Measurements from ENCODE around the gene SLC25A38.
A peak's percentile ranks its signal among the peaks of the same experiment; 100 is the strongest.

Gene SLC25A38

GRCh38 chr3:39423436-39423970, 40.3 kb downstream of the SLC25A38 start:
- no peak for ATAC-seq

GRCh38 chr3:39426312-39426711, 43.1 kb downstream of the SLC25A38 start:
- no peaks in the 10 kb centered on the region for H3K9me3 Mint-ChIP-seq
- ATAC-seq (no peak), DNase-seq (no peak)
- no peak overlapping the region for H3K27ac Mint-ChIP-seq
- H3K4me3 Mint-ChIP-seq, result no peak overlapping the region
- H3K27me3 Mint-ChIP-seq, result peaks cover 14% of the 10 kb centered on the region
- peaks cover 2% of the 10 kb centered on the region for H3K36me3 Mint-ChIP-seq (ENCODE audit: low read depth)
- no peaks in the 10 kb centered on the region for H3K4me1 Mint-ChIP-seq

More at GRCh38 chr3:39423436-39423970, 40.3 kb downstream of the SLC25A38 start:
- Mint-ChIP-seq H3K4me1 (no peaks in the 10 kb centered on the region), H3K9me3 (no peaks in the 10 kb centered on the region), H3K36me3 (ENCODE audit: low read depth) (peaks cover 4% of the 10 kb centered on the region), H3K4me3 (no peak overlapping the region), H3K27ac (no peak overlapping the region), H3K27me3 (no peaks in the 10 kb centered on the region)
- DNase-seq, result no peak

- ATAC-seq (no peak), DNase-seq (no peak)
- Mint-ChIP-seq H3K27ac (no peak overlapping the region), H3K4me3 (no peak overlapping the region), H3K4me1 (no peaks in the 10 kb centered on the region), H3K36me3 (ENCODE audit: low read depth) (peaks cover 1% of the 10 kb centered on the region), H3K27me3 (peaks cover 14% of the 10 kb centered on the region), H3K9me3 (no peaks in the 10 kb centered on the region)
Observed at GRCh38 chr3:39427506-39427905, 44.3 kb downstream of the SLC25A38 start.

- ATAC-seq, result no peak
- no peaks in the 10 kb centered on the region for H3K9me3 Mint-ChIP-seq
- no peak for DNase-seq
- no peak overlapping the region for H3K4me3 Mint-ChIP-seq
- peaks cover 14% of the 10 kb centered on the region for H3K27me3 Mint-ChIP-seq
- H3K4me1 Mint-ChIP-seq, result no peaks in the 10 kb centered on the region
- no peak overlapping the region for H3K27ac Mint-ChIP-seq
- H3K36me3 Mint-ChIP-seq (ENCODE audit: low read depth), result no peaks in the 10 kb centered on the region
Observed at GRCh38 chr3:39428745-39429201, 45.6 kb downstream of the SLC25A38 start.

- DNase-seq, result no peak
- H3K27me3 Mint-ChIP-seq, result peaks cover 14% of the 10 kb centered on the region
- no peaks in the 10 kb centered on the region for H3K9me3 Mint-ChIP-seq
- H3K4me3 Mint-ChIP-seq, result no peak overlapping the region
- ATAC-seq, result no peak
- H3K27ac Mint-ChIP-seq, result no peak overlapping the region
- H3K36me3 Mint-ChIP-seq (ENCODE audit: low read depth), result no peaks in the 10 kb centered on the region
- H3K4me1 Mint-ChIP-seq, result no peaks in the 10 kb centered on the region
Observed at GRCh38 chr3:39429466-39429865, 46.3 kb downstream of the SLC25A38 start.

GRCh38 chr3:39432342-39432741, 49.2 kb downstream of the SLC25A38 start:
- DNase-seq, result no peak
- no peaks in the 10 kb centered on the region for H3K9me3 Mint-ChIP-seq
- no peak overlapping the region for H3K4me3 Mint-ChIP-seq
- peaks cover 14% of the 10 kb centered on the region for H3K27me3 Mint-ChIP-seq
- H3K36me3 Mint-ChIP-seq (ENCODE audit: low read depth), result no peaks in the 10 kb centered on the region
- no peaks in the 10 kb centered on the region for H3K4me1 Mint-ChIP-seq
- ATAC-seq, result no peak
- H3K27ac Mint-ChIP-seq, result no peak overlapping the region

- H3K27ac Mint-ChIP-seq, result no peak overlapping the region
- H3K27me3 Mint-ChIP-seq, result peaks cover 14% of the 10 kb centered on the region
- DNase-seq (no peak), ATAC-seq (no peak)
- no peak overlapping the region for H3K4me3 Mint-ChIP-seq
- no peaks in the 10 kb centered on the region for H3K4me1 Mint-ChIP-seq
- H3K36me3 Mint-ChIP-seq (ENCODE audit: low read depth), result no peaks in the 10 kb centered on the region
- H3K9me3 Mint-ChIP-seq, result no peaks in the 10 kb centered on the region
Observed at GRCh38 chr3:39433642-39434041, 50.5 kb downstream of the SLC25A38 start.

- Mint-ChIP-seq H3K4me1 (no peaks in the 10 kb centered on the region), H3K4me3 (no peak overlapping the region)
- DNase-seq, result no peak
Observed at GRCh38 chr3:39434574-39434973, 51.4 kb downstream of the SLC25A38 start.

GRCh38 chr3:39435006-39435748, 52.0 kb downstream of the SLC25A38 start:
- no peak overlapping the region for H3K4me3 Mint-ChIP-seq
- ATAC-seq, result no peak
- no peak for DNase-seq
- H3K4me1 Mint-ChIP-seq, result no peaks in the 10 kb centered on the region
- H3K27me3 Mint-ChIP-seq, result peaks cover 5% of the 10 kb centered on the region
- H3K27ac Mint-ChIP-seq, result no peak overlapping the region
- no peaks in the 10 kb centered on the region for H3K9me3 Mint-ChIP-seq
- no peaks in the 10 kb centered on the region for H3K36me3 Mint-ChIP-seq (ENCODE audit: low read depth)

More at GRCh38 chr3:39434574-39434973, 51.4 kb downstream of the SLC25A38 start:
- peaks cover 10% of the 10 kb centered on the region for H3K27me3 Mint-ChIP-seq
- H3K27ac Mint-ChIP-seq, result no peak overlapping the region
- peak; percentile 96 for ATAC-seq
- H3K9me3 Mint-ChIP-seq, result no peaks in the 10 kb centered on the region
- H3K36me3 Mint-ChIP-seq (ENCODE audit: low read depth), result no peaks in the 10 kb centered on the region

GRCh38 chr3:39438880-39439279, 55.7 kb downstream of the SLC25A38 start:
- H3K27ac Mint-ChIP-seq, result no peak overlapping the region
- H3K4me3 Mint-ChIP-seq, result no peak overlapping the region
- DNase-seq (no peak), ATAC-seq (no peak)
- H3K4me1 Mint-ChIP-seq, result no peaks in the 10 kb centered on the region
- H3K36me3 Mint-ChIP-seq (ENCODE audit: low read depth), result no peaks in the 10 kb centered on the region
- no peaks in the 10 kb centered on the region for H3K9me3 Mint-ChIP-seq
- H3K27me3 Mint-ChIP-seq, result no peaks in the 10 kb centered on the region

GRCh38 chr3:39440316-39440715, 57.1 kb downstream of the SLC25A38 start:
- Mint-ChIP-seq H3K27me3 (no peaks in the 10 kb centered on the region), H3K4me1 (no peaks in the 10 kb centered on the region), H3K27ac (no peak overlapping the region), H3K36me3 (ENCODE audit: low read depth) (no peaks in the 10 kb centered on the region), H3K9me3 (no peaks in the 10 kb centered on the region), H3K4me3 (no peak overlapping the region)
- ATAC-seq (no peak), DNase-seq (no peak)

GRCh38 chr3:39443530-39443929, 60.4 kb downstream of the SLC25A38 start:
- Mint-ChIP-seq H3K27me3 (no peaks in the 10 kb centered on the region), H3K9me3 (no peaks in the 10 kb centered on the region), H3K4me1 (peaks cover 4% of the 10 kb centered on the region), H3K36me3 (ENCODE audit: low read depth) (no peaks in the 10 kb centered on the region), H3K4me3 (no peak overlapping the region), H3K27ac (no peak overlapping the region)
- DNase-seq (no peak), ATAC-seq (no peak)

- no peak for ATAC-seq
Observed at GRCh38 chr3:39445927-39446326, 62.8 kb downstream of the SLC25A38 start.

GRCh38 chr3:39446444-39446843, 63.3 kb downstream of the SLC25A38 start:
- DNase-seq (no peak), ATAC-seq (no peak)
- no peaks in the 10 kb centered on the region for H3K36me3 Mint-ChIP-seq (ENCODE audit: low read depth)
- H3K4me3 Mint-ChIP-seq, result no peak overlapping the region
- H3K27ac Mint-ChIP-seq, result no peak overlapping the region
- no peaks in the 10 kb centered on the region for H3K9me3 Mint-ChIP-seq
- H3K4me1 Mint-ChIP-seq, result peaks cover 4% of the 10 kb centered on the region
- no peaks in the 10 kb centered on the region for H3K27me3 Mint-ChIP-seq

More at GRCh38 chr3:39445927-39446326, 62.8 kb downstream of the SLC25A38 start:
- Mint-ChIP-seq H3K27me3 (no peaks in the 10 kb centered on the region), H3K4me3 (no peak overlapping the region), H3K9me3 (no peaks in the 10 kb centered on the region), H3K36me3 (ENCODE audit: low read depth) (no peaks in the 10 kb centered on the region), H3K4me1 (peaks cover 4% of the 10 kb centered on the region), H3K27ac (no peak overlapping the region)
- no peak for DNase-seq
